PC-3 (cell line): Measurements from ENCODE around the gene AAR2. TPM values are rescaled to one million over a fixed set of nuclear protein-coding genes. Genes with fewer than 3 reads are reported as not detected.

Experiments used
- ATAC-seq: fragments of 200-7000 bp; cut with Tn5 transposase; 2 replicates; pipeline ENCODE4 v1.9.1; 2020; ENCODE audit warnings: mild to moderate bottlenecking, moderate library complexity
- BruUV-seq: library from RNA; stranded (reverse); fragments of 400-500 nt; replicated peaks from 2 replicates; lab custom pipeline; 2021; lab: Mats Ljungman, UMichigan
- CTCF ChIA-PET: fragments of 300-600 bp; sonication (Branson Sonifier 250); formaldehyde crosslinking; loops from one replicate; lab custom pipeline; 2022; ENCODE audit warnings: antibody characterized with exemption; lab: Charles Lee
- POLR2A ChIA-PET: fragments of 300-600 bp; sonication (Branson Sonifier 250); formaldehyde crosslinking; loops from one replicate; lab custom pipeline; 2022; ENCODE audit warnings: antibody characterized with exemption; ENCODE audit not compliant: unreplicated experiment; lab: Charles Lee
- DNase-seq: peaks from one replicate; pipeline ENCODE4 v3.0.0-alpha.2; 2015
- H2AFZ ChIP-seq: fragments of 300-600 bp; sonication (generic); 2 replicates; pipeline ENCODE4 v1.6.0; 2016; ENCODE audit warnings: antibody characterized with exemption, low read length
- H3F3A ChIP-seq: fragments of 300-600 bp; sonication (generic); one replicate; pipeline ENCODE4 v1.6.0; 2017; ENCODE audit warnings: antibody characterized with exemption, low read length, control low read depth, mild to moderate bottlenecking; ENCODE audit not compliant: unreplicated experiment
- H3K27ac ChIP-seq: fragments of 300-600 bp; sonication (generic); 2 replicates; pipeline ENCODE4 v1.5.1; 2016; ENCODE audit warnings: mild to moderate bottlenecking, low read length
- H3K27me3 ChIP-seq: fragments of 300-600 bp; sonication (generic); 2 replicates; pipeline ENCODE4 v1.6.1; 2016; ENCODE audit warnings: low read length, mixed read lengths
- H3K36me3 ChIP-seq: fragments of 300-600 bp; sonication (generic); 2 replicates; pipeline ENCODE4 v1.6.1; 2016; ENCODE audit warnings: low read depth, mixed run types, low read length, mixed read lengths
- H3K4me1 ChIP-seq: fragments of 300-600 bp; sonication (generic); 2 replicates; pipeline ENCODE4 v1.5.1; 2016; ENCODE audit warnings: low read length; ENCODE audit not compliant: insufficient read depth
- H3K4me2 ChIP-seq: fragments of 300-600 bp; sonication (generic); 2 replicates; pipeline ENCODE4 v1.6.0; 2016; ENCODE audit warnings: low read length
- H3K4me3 ChIP-seq: fragments of 300-600 bp; sonication (generic); 2 replicates; pipeline ENCODE4 v1.5.1; 2016; ENCODE audit warnings: mild to moderate bottlenecking, low read length, mixed read lengths
- H3K79me2 ChIP-seq: fragments of 300-600 bp; sonication (generic); 2 replicates; pipeline ENCODE4 v1.6.1; 2017; ENCODE audit warnings: low read length, mixed read lengths
- H3K9ac ChIP-seq: fragments of 300-600 bp; sonication (generic); 2 replicates; pipeline ENCODE4 v1.6.0; 2016; ENCODE audit warnings: mild to moderate bottlenecking, low read length
- H3K9me2 ChIP-seq: fragments of 300-600 bp; sonication (generic); replicated peaks from 2 replicates; pipeline ENCODE4 v1.6.1; 2016; ENCODE audit warnings: mixed run types, low read length, mixed read lengths
- H3K9me3 ChIP-seq: fragments of 300-600 bp; sonication (generic); 2 replicates; pipeline ENCODE4 v1.6.1; 2016; ENCODE audit warnings: low read length, mixed read lengths
- H4K20me1 ChIP-seq: fragments of 300-600 bp; sonication (generic); 2 replicates; pipeline ENCODE4 v1.6.1; 2016; ENCODE audit warnings: low read length, mixed read lengths
- CTCF ChIP-seq: fragments of 300-600 bp; sonication (generic); conservative IDR thresholded peaks from 2 replicates; pipeline ENCODE4 v1.5.1; 2017; ENCODE audit warnings: antibody characterized with exemption, low read depth, mild to moderate bottlenecking, low read length
- EZH2 ChIP-seq: fragments of 300-600 bp; sonication (generic); IDR thresholded peaks from one replicate; pipeline ENCODE4 v1.6.1; 2017; ENCODE audit warnings: antibody characterized with exemption, mild to moderate bottlenecking, low read length; ENCODE audit not compliant: unreplicated experiment
- EZH2phosphoT487 ChIP-seq: fragments of 300-600 bp; sonication (generic); IDR thresholded peaks from 2 replicates; pipeline ENCODE4 v1.6.1; 2018; ENCODE audit warnings: mild to moderate bottlenecking, antibody characterized with exemption, low read length, borderline replicate concordance
- intact Hi-C: fragments of 100-400 bp; cut with micrococcal nuclease; formaldehyde crosslinking; loops from 2 replicates; pipeline ENCODE4 v1.9.0; 2023
- total RNA-seq: library from RNA; depleted of rRNA; stranded (reverse); fragments of >200 nt; gene quantifications from 2 replicates; pipeline ENCODE4 v1.2.3, GENCODE V29; 2014

The AAR2 gene
- total RNA-seq, 1 experiment from 2014 or later: 41.1 TPM

GRCh38 chr20:36206068-36206467 is 30.2 kb upstream of the AAR2 start:
- POLR2A ChIA-PET: no interaction called here
- intact Hi-C loops: no loop called here
- no peak overlapping the region for H3K4me2 ChIP-seq
- H3K79me2 ChIP-seq: no peaks in the 10 kb centered on the region
- H3K9me3 ChIP-seq: no peaks in the 10 kb centered on the region
- no peak overlapping the region for H3K9ac ChIP-seq
- TF ChIP-seq CTCF (no peak), EZH2 (no peak), EZH2phosphoT487 (no peak)
- no peak overlapping the region for H2AFZ ChIP-seq
- H3K27ac ChIP-seq: no peak overlapping the region
- no peaks in the 10 kb centered on the region for H3K36me3 ChIP-seq
- CTCF ChIA-PET: no interaction called here
- no peaks in the 10 kb centered on the region for H3K9me2 ChIP-seq
- no peaks in the 10 kb centered on the region for H3K27me3 ChIP-seq
- H3F3A ChIP-seq: no peaks in the 10 kb centered on the region
- ATAC-seq (no peak), DNase-seq (no peak)
- BruUV-seq: no TSS peak
- no peaks in the 10 kb centered on the region for H3K4me1 ChIP-seq
- no peak overlapping the region for H3K4me3 ChIP-seq
- no peaks in the 10 kb centered on the region for H4K20me1 ChIP-seq

GRCh38 chr20:36206641-36207040 is 29.6 kb upstream of the AAR2 start:
- CTCF ChIA-PET: no interaction called here
- Histone ChIP-seq H4K20me1 (no peaks in the 10 kb centered on the region), H3K9me3 (no peaks in the 10 kb centered on the region), H3K27ac (no peak overlapping the region), H3F3A (no peaks in the 10 kb centered on the region), H3K79me2 (no peaks in the 10 kb centered on the region), H3K4me2 (no peak overlapping the region), H2AFZ (no peak overlapping the region), H3K9ac (no peak overlapping the region), H3K4me3 (no peak overlapping the region), H3K27me3 (no peaks in the 10 kb centered on the region), H3K9me2 (no peaks in the 10 kb centered on the region), H3K4me1 (no peaks in the 10 kb centered on the region), H3K36me3 (no peaks in the 10 kb centered on the region)
- ATAC-seq (no peak), DNase-seq (no peak)
- intact Hi-C loops: no loop called here
- BruUV-seq: no TSS peak
- POLR2A ChIA-PET: no interaction called here
- TF ChIP-seq EZH2phosphoT487 (no peak), CTCF (no peak), EZH2 (no peak)

DNA sequence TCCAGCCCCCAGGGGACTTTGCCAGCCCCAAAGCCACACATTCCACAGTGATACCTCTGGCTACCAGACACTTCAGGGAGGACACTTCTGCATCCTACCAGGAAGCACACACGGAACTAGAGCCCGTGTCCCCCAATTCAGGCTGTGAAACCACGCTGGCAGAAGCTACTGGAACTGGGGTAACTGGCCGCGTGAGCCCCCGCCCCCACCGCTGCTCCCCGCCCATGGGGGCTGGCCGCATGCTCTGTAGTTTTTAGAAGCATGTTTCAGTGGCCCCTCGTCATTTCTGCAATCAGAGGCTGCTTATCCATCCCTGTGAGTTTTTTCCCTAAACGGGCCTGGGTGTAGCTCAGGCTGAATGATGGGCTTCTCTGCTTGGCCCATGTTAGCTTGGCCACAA is 28.7 kb upstream of the AAR2 start:
- no peak overlapping the region for H3K27ac ChIP-seq
- no peaks in the 10 kb centered on the region for H4K20me1 ChIP-seq
- H3K9ac ChIP-seq: no peak overlapping the region
- H3K27me3 ChIP-seq: no peaks in the 10 kb centered on the region
- ChIA-PET POLR2A (no interaction called here), CTCF (no interaction called here)
- H3K79me2 ChIP-seq: no peaks in the 10 kb centered on the region
- BruUV-seq: no TSS peak
- H3K36me3 ChIP-seq: no peaks in the 10 kb centered on the region
- intact Hi-C loops: no loop called here
- DNase-seq: no peak
- no peaks in the 10 kb centered on the region for H3K4me1 ChIP-seq
- no peak overlapping the region for H3K4me2 ChIP-seq
- H3F3A ChIP-seq: no peaks in the 10 kb centered on the region
- no peaks in the 10 kb centered on the region for H3K9me2 ChIP-seq
- H3K4me3 ChIP-seq: no peak overlapping the region
- ATAC-seq: no peak
- no peak overlapping the region for H2AFZ ChIP-seq
- TF ChIP-seq EZH2 (no peak), EZH2phosphoT487 (no peak), CTCF (no peak)
- no peaks in the 10 kb centered on the region for H3K9me3 ChIP-seq
